Stimulated activated effector memory CD8-positive, alpha-beta T cell treated with anti-CD3 and anti-CD28 coated beads, Interleukin-12 subunit alpha, Interleukin-12 subunit beta, amount 100 ng/mL, for 72 hours (primary cell): ENCODE data around the gene SHROOM2.
"Not testable (repeated sequence)": the region's sequence is repeated elsewhere in the genome, so short reads cannot be mapped to it uniquely, and the experiment has no call there.

ENCODE experiments used
- ATAC-seq: fragments of 150-1000 bp; cut with Tn5 transposase; 2 replicates; pipeline ENCODE4 v1.10.0; 2021
- DNase-seq, 2 donors: peaks; one replicate each; pipeline ENCODE4 v3.0.0; 2021 to 2022; ENCODE audit warnings: low spot score in 2 of 2
- H3K27ac Mint-ChIP-seq: one replicate; pipeline ENCODE4 v1.8.0; 2022; ENCODE audit warnings: mild to moderate bottlenecking, mixed read lengths
- H3K36me3 Mint-ChIP-seq: one replicate; pipeline ENCODE4 v1.8.0; 2022; ENCODE audit warnings: mild to moderate bottlenecking, mixed read lengths
- H3K4me1 Mint-ChIP-seq: one replicate; pipeline ENCODE4 v1.8.0; 2022; ENCODE audit warnings: mixed read lengths
- H3K4me3 Mint-ChIP-seq: one replicate; pipeline ENCODE4 v1.8.0; 2022; ENCODE audit warnings: mild to moderate bottlenecking, mixed read lengths
- H3K9me3 Mint-ChIP-seq: one replicate; pipeline ENCODE4 v1.8.0; 2022; ENCODE audit warnings: mixed read lengths

Gene SHROOM2

GRCh38 chrX:9844936-9845577 lies 58.8 kb downstream of the SHROOM2 start:
- H3K4me1 Mint-ChIP-seq = peaks cover 6% of the 10 kb centered on the region
- no peaks in the 10 kb centered on the region for H3K36me3 Mint-ChIP-seq
- H3K9me3 Mint-ChIP-seq = no peaks in the 10 kb centered on the region
- H3K27ac Mint-ChIP-seq = no peak overlapping the region
- DNase-seq (no peak), ATAC-seq (no peak)
- no peak overlapping the region for H3K4me3 Mint-ChIP-seq

- Mint-ChIP-seq H3K4me1 (peaks cover 6% of the 10 kb centered on the region), H3K9me3 (no peaks in the 10 kb centered on the region), H3K4me3 (no peak overlapping the region), H3K36me3 (no peaks in the 10 kb centered on the region), H3K27ac (no peak overlapping the region)
- no peak for DNase-seq
- no peak for ATAC-seq
Observed at GRCh38 chrX:9845578-9845952, 59.3 kb downstream of the SHROOM2 start.

GRCh38 chrX:9846631-9847030 lies 60.4 kb downstream of the SHROOM2 start:
- ATAC-seq = no peak
- H3K36me3 Mint-ChIP-seq = no peaks in the 10 kb centered on the region
- no peaks in the 10 kb centered on the region for H3K9me3 Mint-ChIP-seq
- peaks cover 6% of the 10 kb centered on the region for H3K4me1 Mint-ChIP-seq
- H3K4me3 Mint-ChIP-seq = no peak overlapping the region
- no peak for DNase-seq
- no peak overlapping the region for H3K27ac Mint-ChIP-seq

- H3K27ac Mint-ChIP-seq = no peak overlapping the region
- peaks cover 6% of the 10 kb centered on the region for H3K4me1 Mint-ChIP-seq
- no peaks in the 10 kb centered on the region for H3K9me3 Mint-ChIP-seq
- H3K4me3 Mint-ChIP-seq = no peak overlapping the region
- no peak for DNase-seq
- H3K36me3 Mint-ChIP-seq = no peaks in the 10 kb centered on the region
- ATAC-seq = no peak
Observed at GRCh38 chrX:9847071-9847470, 60.8 kb downstream of the SHROOM2 start.

GRCh38 chrX:9848718-9849479 lies 62.7 kb downstream of the SHROOM2 start:
- Mint-ChIP-seq H3K27ac (no peak overlapping the region), H3K4me3 (no peak overlapping the region), H3K36me3 (no peaks in the 10 kb centered on the region), H3K4me1 (no peaks in the 10 kb centered on the region), H3K9me3 (no peaks in the 10 kb centered on the region)
- ATAC-seq (no peak), DNase-seq (no peak)

- H3K36me3 Mint-ChIP-seq = no peaks in the 10 kb centered on the region
- H3K27ac Mint-ChIP-seq = no peak overlapping the region
- no peaks in the 10 kb centered on the region for H3K4me1 Mint-ChIP-seq
- ATAC-seq (no peak), DNase-seq (no peak)
- H3K9me3 Mint-ChIP-seq = no peaks in the 10 kb centered on the region
- H3K4me3 Mint-ChIP-seq = no peak overlapping the region
Observed at GRCh38 chrX:9851890-9852289, 65.7 kb downstream of the SHROOM2 start.

- Mint-ChIP-seq H3K4me1 (no peaks in the 10 kb centered on the region), H3K9me3 (no peaks in the 10 kb centered on the region), H3K36me3 (no peaks in the 10 kb centered on the region), H3K27ac (no peak overlapping the region), H3K4me3 (no peak overlapping the region)
- DNase-seq = no peak
- ATAC-seq = no peak
Observed at GRCh38 chrX:9853307-9853706, 67.1 kb downstream of the SHROOM2 start.

- H3K4me3 Mint-ChIP-seq = no peak overlapping the region
- H3K9me3 Mint-ChIP-seq = no peaks in the 10 kb centered on the region
- H3K36me3 Mint-ChIP-seq = no peaks in the 10 kb centered on the region
- DNase-seq (no peak), ATAC-seq (no peak)
- H3K4me1 Mint-ChIP-seq = no peaks in the 10 kb centered on the region
- no peak overlapping the region for H3K27ac Mint-ChIP-seq
Observed at GRCh38 chrX:9855561-9856283, 69.5 kb downstream of the SHROOM2 start.

GRCh38 chrX:9856588-9856987 lies 70.4 kb downstream of the SHROOM2 start:
- no peaks in the 10 kb centered on the region for H3K4me1 Mint-ChIP-seq
- ATAC-seq (no peak), DNase-seq (no peak)
- no peaks in the 10 kb centered on the region for H3K9me3 Mint-ChIP-seq
- H3K36me3 Mint-ChIP-seq = no peaks in the 10 kb centered on the region
- no peak overlapping the region for H3K27ac Mint-ChIP-seq
- H3K4me3 Mint-ChIP-seq = no peak overlapping the region

- no peaks in the 10 kb centered on the region for H3K4me1 Mint-ChIP-seq
- no peaks in the 10 kb centered on the region for H3K9me3 Mint-ChIP-seq
- no peak overlapping the region for H3K4me3 Mint-ChIP-seq
- no peaks in the 10 kb centered on the region for H3K36me3 Mint-ChIP-seq
- ATAC-seq (no peak), DNase-seq (no peak)
- no peak overlapping the region for H3K27ac Mint-ChIP-seq
Observed at GRCh38 chrX:9857575-9858474, 71.6 kb downstream of the SHROOM2 start.

GRCh38 chrX:9858684-9859083 lies 72.5 kb downstream of the SHROOM2 start:
- not testable (repeated sequence) for H3K36me3 Mint-ChIP-seq, ATAC-seq, H3K4me1 Mint-ChIP-seq, DNase-seq, H3K27ac Mint-ChIP-seq, H3K4me3 Mint-ChIP-seq, H3K9me3 Mint-ChIP-seq

GRCh38 chrX:9859711-9860555 lies 73.7 kb downstream of the SHROOM2 start:
- no peak for ATAC-seq
- Mint-ChIP-seq H3K9me3 (no peaks in the 10 kb centered on the region), H3K4me3 (no peak overlapping the region), H3K4me1 (no peaks in the 10 kb centered on the region), H3K27ac (no peak overlapping the region), H3K36me3 (no peaks in the 10 kb centered on the region)
- DNase-seq = no peak

- Mint-ChIP-seq H3K27ac (no peak overlapping the region), H3K36me3 (no peaks in the 10 kb centered on the region), H3K9me3 (no peaks in the 10 kb centered on the region), H3K4me3 (no peak overlapping the region), H3K4me1 (no peaks in the 10 kb centered on the region)
- DNase-seq (no peak), ATAC-seq (no peak)
Observed at GRCh38 chrX:9860826-9861225, 74.6 kb downstream of the SHROOM2 start.

- no peak for ATAC-seq
- Mint-ChIP-seq H3K9me3 (no peaks in the 10 kb centered on the region), H3K4me1 (no peaks in the 10 kb centered on the region), H3K36me3 (no peaks in the 10 kb centered on the region), H3K27ac (no peak overlapping the region), H3K4me3 (no peak overlapping the region)
- no peak for DNase-seq
Observed at GRCh38 chrX:9861711-9862110, 75.5 kb downstream of the SHROOM2 start.
